Measurements from ENCODE around the gene NBPF1.
"Not testable (repeated sequence)": the region's sequence is repeated elsewhere in the genome, so short reads cannot be mapped to it uniquely, and the experiment has no call there.

NBPF1 gene

GRCh38 chr1:16607853-16608815 lies 5.2 kb downstream of the NBPF1 start:
- TF ChIP-seq JUND (IDR thresholded peaks at IDR 0.05; ENCODE audit: low read depth) = peak; percentile 49; the same call in 1 of the 2 replicates
- in situ Hi-C loops (cut with HindIII; ENCODE audit: low pct_unique_long_range_greater_than_20kb, low sequenced_read_pairs) = not testable (repeated sequence)
- DNase-seq (ENCODE audit: low read depth in 1 of 2, low spot score in 1 of 2) = peak in 1 of 2 experiments; percentile 92

GRCh38 chr1:16607433-16607851 lies 5.9 kb downstream of the NBPF1 start:
- in situ Hi-C loops (cut with HindIII; ENCODE audit: low pct_unique_long_range_greater_than_20kb, low sequenced_read_pairs) = no loop called here

GRCh38 chr1:16606666-16607432 lies 6.5 kb downstream of the NBPF1 start:
- DNase-seq (ENCODE audit: low read depth in 1 of 2, low spot score in 1 of 2); in situ Hi-C loops (cut with HindIII; ENCODE audit: low pct_unique_long_range_greater_than_20kb, low sequenced_read_pairs): not testable (repeated sequence)

More at GRCh38 chr1:16607433-16607851, 5.9 kb downstream of the NBPF1 start:
- TF ChIP-seq JUND (IDR thresholded peaks at IDR 0.05; ENCODE audit: low read depth) = no peak
- DNase-seq (ENCODE audit: low read depth in 1 of 2, low spot score in 1 of 2) = no peak

- in situ Hi-C loops (cut with HindIII; ENCODE audit: low pct_unique_long_range_greater_than_20kb, low sequenced_read_pairs) = no loop called here
- no peak for TF ChIP-seq JUND (IDR thresholded peaks at IDR 0.05; ENCODE audit: low read depth)
- DNase-seq (ENCODE audit: low read depth in 1 of 2, low spot score in 1 of 2) = no peak
Observed at GRCh38 chr1:16605532-16606505, 7.5 kb downstream of the NBPF1 start.

GRCh38 chr1:16605213-16605525 lies 8.2 kb downstream of the NBPF1 start:
- TF ChIP-seq JUND (IDR thresholded peaks at IDR 0.05; ENCODE audit: low read depth) = no peak
- no peak for DNase-seq (ENCODE audit: low read depth in 1 of 2, low spot score in 1 of 2)
- in situ Hi-C loops (cut with HindIII; ENCODE audit: low pct_unique_long_range_greater_than_20kb, low sequenced_read_pairs) = no loop called here

- DNase-seq (ENCODE audit: low read depth in 1 of 2, low spot score in 1 of 2); in situ Hi-C loops (cut with HindIII; ENCODE audit: low pct_unique_long_range_greater_than_20kb, low sequenced_read_pairs): not testable (repeated sequence)
Observed at GRCh38 chr1:16604514-16605212, 8.7 kb downstream of the NBPF1 start.

GRCh38 chr1:16603623-16604022 lies 9.7 kb downstream of the NBPF1 start:
- DNase-seq (ENCODE audit: low read depth in 1 of 2, low spot score in 1 of 2) = not testable (repeated sequence)

GRCh38 chr1:16602336-16603011 lies 10.9 kb downstream of the NBPF1 start:
- DNase-seq (ENCODE audit: low read depth in 1 of 2, low spot score in 1 of 2); in situ Hi-C loops (cut with HindIII; ENCODE audit: low pct_unique_long_range_greater_than_20kb, low sequenced_read_pairs): not testable (repeated sequence)

More at GRCh38 chr1:16603623-16604022, 9.7 kb downstream of the NBPF1 start:
- in situ Hi-C loops (cut with HindIII; ENCODE audit: low pct_unique_long_range_greater_than_20kb, low sequenced_read_pairs) = not testable (repeated sequence)

- DNase-seq (ENCODE audit: low read depth in 1 of 2, low spot score in 1 of 2); in situ Hi-C loops (cut with HindIII; ENCODE audit: low pct_unique_long_range_greater_than_20kb, low sequenced_read_pairs): not testable (repeated sequence)
Observed at GRCh38 chr1:16600855-16601786, 12.2 kb downstream of the NBPF1 start.

- DNase-seq (ENCODE audit: low read depth in 1 of 2, low spot score in 1 of 2); in situ Hi-C loops (cut with HindIII; ENCODE audit: low pct_unique_long_range_greater_than_20kb, low sequenced_read_pairs): not testable (repeated sequence)
Observed at GRCh38 chr1:16599326-16599725, 14.0 kb downstream of the NBPF1 start.

GRCh38 chr1:16595216-16595615 lies 18.1 kb downstream of the NBPF1 start:
- in situ Hi-C loops (cut with HindIII; ENCODE audit: low pct_unique_long_range_greater_than_20kb, low sequenced_read_pairs); DNase-seq (ENCODE audit: low read depth in 1 of 2, low spot score in 1 of 2): not testable (repeated sequence)

- DNase-seq (ENCODE audit: low read depth in 1 of 2, low spot score in 1 of 2); in situ Hi-C loops (cut with HindIII; ENCODE audit: low pct_unique_long_range_greater_than_20kb, low sequenced_read_pairs): not testable (repeated sequence)
Observed at GRCh38 chr1:16591845-16592244, 21.5 kb downstream of the NBPF1 start.

GRCh38 chr1:16588081-16588480 lies 25.3 kb downstream of the NBPF1 start:
- DNase-seq (ENCODE audit: low read depth in 1 of 2, low spot score in 1 of 2); in situ Hi-C loops (cut with HindIII; ENCODE audit: low pct_unique_long_range_greater_than_20kb, low sequenced_read_pairs): not testable (repeated sequence)

- in situ Hi-C loops (cut with HindIII; ENCODE audit: low pct_unique_long_range_greater_than_20kb, low sequenced_read_pairs); DNase-seq (ENCODE audit: low read depth in 1 of 2, low spot score in 1 of 2): not testable (repeated sequence)
Observed at GRCh38 chr1:16587639-16588038, 25.7 kb downstream of the NBPF1 start.

- in situ Hi-C loops (cut with HindIII; ENCODE audit: low pct_unique_long_range_greater_than_20kb, low sequenced_read_pairs); DNase-seq (ENCODE audit: low read depth in 1 of 2, low spot score in 1 of 2): not testable (repeated sequence)
Observed at GRCh38 chr1:16565324-16565723, 48.0 kb downstream of the NBPF1 start.

All from T47D (cell line).